CD4-positive, alpha-beta T cell (primary cell): ENCODE results near the gene AJUBA. TPM values are rescaled to one million over a fixed set of nuclear protein-coding genes. Genes with fewer than 3 reads are reported as not detected.
A peak's percentile ranks its signal among the peaks of the same experiment; 100 is the strongest.
"Not testable (repeated sequence)": the region's sequence is repeated elsewhere in the genome, so short reads cannot be mapped to it uniquely, and the experiment has no call there.

Experiments used
- ATAC-seq: fragments of 200-7000 bp; cut with Tn5 transposase; one replicate; pipeline ENCODE4 v1.10.0; 2022; ENCODE audit warnings: mild to moderate bottlenecking; ENCODE audit not compliant: poor library complexity
- CTCF ChIA-PET: fragments of 350-600 bp; sonication (Branson Sonifier 250); formaldehyde crosslinking; loops from one replicate; lab custom pipeline; 2021; ENCODE audit warnings: antibody characterized with exemption, inconsistent platforms; lab: Charles Lee
- POLR2A ChIA-PET: fragments of 350-600 bp; sonication (Branson Sonifier 250); formaldehyde crosslinking; loops from one replicate; lab custom pipeline; 2021; ENCODE audit warnings: antibody characterized with exemption, inconsistent platforms; lab: Charles Lee
- DNase-seq, 14 experiments: peaks; one replicate each; pipeline ENCODE4 v3.0.0-alpha.2; 2013 to 2020; ENCODE audit warnings: mixed read lengths in 2 of 14
- H3K27ac ChIP-seq, 2 donors: one replicate each; pipeline versions ENCODE4 v1.5.1 to v1.7.0; 2013; ENCODE audit warnings: low read length in 2 of 2, low read depth in 1 of 2, mild to moderate bottlenecking in 1 of 2
- H3K27me3 ChIP-seq, 2 experiments: 1 replicate in 1 of 2; 2 replicates in 1 of 2; pipeline versions ENCODE4 v1.6.1 to v1.7.0; 2013; ENCODE audit warnings: low read length in 2 of 2, control low read depth in 1 of 2, mild to moderate bottlenecking in 1 of 2, moderate library complexity in 1 of 2; ENCODE audit not compliant: insufficient read depth in 2 of 2, control insufficient read depth in 1 of 2
- H3K36me3 ChIP-seq: one replicate; pipeline ENCODE4 v1.6.1; 2013; ENCODE audit warnings: low read length, control low read depth; ENCODE audit not compliant: insufficient read depth
- H3K4me1 ChIP-seq: one replicate; pipeline ENCODE4 v1.6.1; 2013; ENCODE audit warnings: low read length, control low read depth; ENCODE audit not compliant: insufficient read depth
- H3K4me3 ChIP-seq: one replicate; pipeline ENCODE4 v1.5.1; 2013; ENCODE audit warnings: mild to moderate bottlenecking, low read length, moderate library complexity
- H3K9me3 ChIP-seq, 2 experiments: 1 replicate in 1 of 2; 2 replicates in 1 of 2; pipeline versions ENCODE4 v1.6.1 to v1.7.0; 2013; ENCODE audit warnings: low read length in 2 of 2, mild to moderate bottlenecking in 2 of 2, control low read depth in 1 of 2, moderate library complexity in 1 of 2; ENCODE audit not compliant: control insufficient read depth in 1 of 2, insufficient read depth in 1 of 2
- H3K27ac Mint-ChIP-seq: one replicate; pipeline ENCODE4 v1.8.0; 2020; ENCODE audit warnings: mixed read lengths
- H3K27me3 Mint-ChIP-seq: one replicate; pipeline ENCODE4 v1.8.0; 2021; ENCODE audit warnings: mixed read lengths
- H3K36me3 Mint-ChIP-seq: one replicate; pipeline ENCODE4 v1.8.0; 2021; ENCODE audit warnings: low read depth, mixed read lengths
- H3K4me1 Mint-ChIP-seq: one replicate; pipeline ENCODE4 v1.8.0; 2021; ENCODE audit warnings: low read depth, mixed read lengths
- H3K4me3 Mint-ChIP-seq: one replicate; pipeline ENCODE4 v1.8.0; 2020; ENCODE audit warnings: mild to moderate bottlenecking, mixed read lengths
- H3K9me3 Mint-ChIP-seq: one replicate; pipeline ENCODE4 v1.8.0; 2020; ENCODE audit warnings: mixed read lengths
- intact Hi-C, 2 experiments: fragments of 100-400 bp; cut with DNase I in 1 of 2; cut with micrococcal nuclease in 1 of 2; formaldehyde crosslinking; loops; one replicate each; pipeline versions ENCODE4 v1.15.1 to v1.9.0; 2023 to 2025; cut with DNase I, micrococcal nuclease
- total RNA-seq, 174 experiments: library from RNA in 2 of 174; stranded (reverse) in 2 of 174; gene quantifications; one replicate each; pipeline ENCODE4 v1.2.3 and lab custom pipeline; 2021 to 2026
- TF ChIP-seq, protein P1 (sequence below): fragments of 200-600 bp; IDR thresholded peaks from one replicate; pipeline ENCODE4 v1.8.0; 2022; ENCODE audit warnings: antibody characterized with exemption, mild to moderate bottlenecking

AJUBA gene
- total RNA-seq, 2 experiments from 2014 or later, result 0.67 to 1.1 TPM

DNA sequence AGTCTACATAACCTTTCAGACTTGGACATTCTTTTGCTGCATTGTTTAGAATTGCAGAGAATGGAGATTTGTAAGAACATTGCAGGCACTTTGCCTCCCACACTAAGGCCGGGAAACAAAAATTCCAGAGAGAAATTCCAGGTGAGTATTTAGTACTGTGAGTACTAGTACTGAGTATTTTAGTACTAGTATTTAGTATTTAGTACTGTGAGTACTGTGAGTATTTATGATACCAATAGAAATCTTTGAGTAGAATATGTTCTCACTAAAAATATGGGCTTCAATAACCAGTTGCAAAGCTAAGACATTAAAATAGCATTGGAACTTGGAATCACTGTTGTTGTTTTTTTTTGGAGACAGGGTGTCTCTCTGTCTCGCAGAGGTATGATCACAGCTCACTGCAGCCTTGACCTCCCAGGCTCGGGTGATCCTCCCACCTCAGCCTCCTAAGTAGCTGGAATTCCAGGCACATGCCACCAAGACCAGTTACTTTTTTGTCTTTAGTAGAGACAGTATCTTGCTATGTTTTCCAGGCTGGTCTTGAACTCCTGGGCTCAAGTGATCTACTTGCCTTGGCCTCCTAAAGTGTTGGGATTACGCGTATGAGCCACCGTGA lies 20.2 kb downstream of the AJUBA start:
- peaks cover 9% of the 10 kb centered on the region for H3K4me1 ChIP-seq
- no peak overlapping the region for H3K4me3 ChIP-seq
- ChIA-PET CTCF (interaction anchor here (1.0 to 1.1 kb wide), 2 partner anchors 24 to 32 kb away, joined by 3 read pairs; no protein-coding TSS in a partner anchor), POLR2A (interaction anchor here (0.8 to 1.2 kb wide), 2 partner anchors 45 to 79 kb away, joined by 3 to 4 read pairs; partner anchors contain the start of gene REM2)
- H3K27me3 ChIP-seq, result no peaks in the 10 kb centered on the region
- H3K36me3 ChIP-seq, result no peaks in the 10 kb centered on the region
- intact Hi-C loops, result no loop called here
- H3K4me3 Mint-ChIP-seq, result no peak overlapping the region
- no peak overlapping the region for H3K27ac Mint-ChIP-seq
- DNase-seq (no peak), ATAC-seq (no peak)
- H3K36me3 Mint-ChIP-seq, result no peaks in the 10 kb centered on the region
- H3K9me3 Mint-ChIP-seq, result no peaks in the 10 kb centered on the region
- TF ChIP-seq, protein P1, sequence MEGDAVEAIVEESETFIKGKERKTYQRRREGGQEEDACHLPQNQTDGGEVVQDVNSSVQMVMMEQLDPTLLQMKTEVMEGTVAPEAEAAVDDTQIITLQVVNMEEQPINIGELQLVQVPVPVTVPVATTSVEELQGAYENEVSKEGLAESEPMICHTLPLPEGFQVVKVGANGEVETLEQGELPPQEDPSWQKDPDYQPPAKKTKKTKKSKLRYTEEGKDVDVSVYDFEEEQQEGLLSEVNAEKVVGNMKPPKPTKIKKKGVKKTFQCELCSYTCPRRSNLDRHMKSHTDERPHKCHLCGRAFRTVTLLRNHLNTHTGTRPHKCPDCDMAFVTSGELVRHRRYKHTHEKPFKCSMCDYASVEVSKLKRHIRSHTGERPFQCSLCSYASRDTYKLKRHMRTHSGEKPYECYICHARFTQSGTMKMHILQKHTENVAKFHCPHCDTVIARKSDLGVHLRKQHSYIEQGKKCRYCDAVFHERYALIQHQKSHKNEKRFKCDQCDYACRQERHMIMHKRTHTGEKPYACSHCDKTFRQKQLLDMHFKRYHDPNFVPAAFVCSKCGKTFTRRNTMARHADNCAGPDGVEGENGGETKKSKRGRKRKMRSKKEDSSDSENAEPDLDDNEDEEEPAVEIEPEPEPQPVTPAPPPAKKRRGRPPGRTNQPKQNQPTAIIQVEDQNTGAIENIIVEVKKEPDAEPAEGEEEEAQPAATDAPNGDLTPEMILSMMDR, result no peak
- no peaks in the 10 kb centered on the region for H3K9me3 ChIP-seq
- H3K4me1 Mint-ChIP-seq, result no peaks in the 10 kb centered on the region
- no peaks in the 10 kb centered on the region for H3K27me3 Mint-ChIP-seq
- no peak overlapping the region for H3K27ac ChIP-seq

DNA sequence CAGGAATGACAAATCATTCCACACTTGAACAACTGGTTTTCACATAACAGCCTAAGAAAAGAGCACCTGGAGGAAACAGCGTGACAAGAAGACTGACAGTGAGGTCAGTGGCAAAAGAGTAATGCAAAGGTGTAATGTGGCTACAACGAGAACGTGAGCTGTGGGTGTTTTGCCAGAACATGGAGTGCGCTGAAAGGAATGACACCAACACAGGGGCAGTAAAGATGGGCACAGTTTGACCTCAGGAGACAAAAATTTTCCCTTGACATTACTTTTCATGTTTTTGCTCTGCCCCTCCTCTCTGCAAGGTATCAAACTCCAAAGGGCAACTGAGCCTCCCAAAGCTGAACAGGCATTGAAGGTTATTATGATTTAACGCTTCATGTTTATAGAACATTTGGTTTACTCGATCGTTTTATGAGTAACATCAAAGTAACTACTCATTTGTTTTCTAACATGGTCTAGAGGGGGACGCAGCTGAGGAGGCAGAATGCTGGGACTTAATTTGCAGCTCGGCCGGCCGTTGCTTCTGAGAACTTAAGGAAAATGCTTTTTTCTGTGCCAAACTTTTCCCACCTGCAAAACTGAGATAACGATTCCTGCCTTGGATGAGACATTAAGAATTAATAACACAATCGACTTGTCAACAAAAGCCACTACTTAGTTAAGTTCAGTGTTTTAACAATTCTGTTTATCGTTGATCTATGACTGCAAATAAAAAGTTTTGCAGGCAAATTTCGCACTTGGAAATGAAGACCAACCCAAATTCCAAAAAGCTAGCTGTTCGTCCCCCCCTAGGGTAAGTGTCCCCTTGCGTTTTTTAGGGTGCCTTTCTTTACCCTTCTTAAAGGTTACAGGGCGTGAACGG lies 26.4 kb downstream of the AJUBA start:
- ChIA-PET CTCF (interaction anchor here (0.8 to 4.0 kb wide), 7 partner anchors 13 to 113 kb away, joined by 3 to 15 read pairs (median 4); partner anchors contain the start of gene PRMT5), POLR2A (interaction anchor here (0.7 to 4.2 kb wide), 15 partner anchors 9 to 366 kb away, joined by 3 to 42 read pairs (median 5); partner anchors contain the start of genes ACIN1, AJUBA, C14orf119 and DAD1)
- Histone ChIP-seq H3K36me3 (peaks cover 6% of the 10 kb centered on the region), H3K27me3 (no peaks in the 10 kb centered on the region), H3K4me3 (peak overlapping the region; percentile 89), H3K9me3 (no peaks in the 10 kb centered on the region), H3K4me1 (peaks cover 21% of the 10 kb centered on the region), H3K27ac (peak overlapping the region; percentile 63 to 83)
- H3K9me3 Mint-ChIP-seq, result no peaks in the 10 kb centered on the region
- peaks cover 18% of the 10 kb centered on the region for H3K4me1 Mint-ChIP-seq
- peak overlapping the region; percentile 83 for H3K27ac Mint-ChIP-seq
- no peaks in the 10 kb centered on the region for H3K27me3 Mint-ChIP-seq
- DNase-seq, result no peak
- H3K36me3 Mint-ChIP-seq, result peaks cover 26% of the 10 kb centered on the region
- peak overlapping the region; percentile 92 for H3K4me3 Mint-ChIP-seq
- no peak for ATAC-seq
- TF ChIP-seq, protein P1, result no peak
- intact Hi-C loops, result loop anchor here (2.0 to 5.0 kb wide), 2 partner anchors 25 to 346 kb away; partner anchors contain the start of gene PPP1R3E (in 1 of the 2)

DNA sequence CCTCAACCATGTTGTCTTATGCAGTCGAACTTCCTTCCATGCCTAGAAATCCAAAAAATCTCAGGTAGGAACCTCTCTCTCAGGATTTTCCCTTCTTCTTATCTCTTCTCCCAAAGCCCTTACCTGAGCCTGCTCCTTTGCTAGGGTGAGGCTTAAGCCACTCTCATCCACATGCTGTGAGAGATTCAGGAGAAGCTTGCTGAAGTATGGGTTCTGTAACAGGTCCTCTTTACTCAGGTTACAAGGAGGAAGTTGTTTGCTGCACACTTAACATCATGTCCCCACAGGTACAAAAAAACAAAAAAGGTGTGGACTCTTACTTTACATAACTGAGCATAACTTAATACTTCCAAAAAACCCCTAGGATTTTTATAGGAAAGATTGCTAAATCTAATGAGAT lies 29.9 kb downstream of the AJUBA start:
- H3K27me3 ChIP-seq, result no peaks in the 10 kb centered on the region
- peaks cover 15% of the 10 kb centered on the region for H3K36me3 ChIP-seq
- DNase-seq (no peak), ATAC-seq (no peak)
- Mint-ChIP-seq H3K27me3 (no peaks in the 10 kb centered on the region), H3K4me3 (no peak overlapping the region), H3K9me3 (no peaks in the 10 kb centered on the region), H3K4me1 (peaks cover 18% of the 10 kb centered on the region), H3K36me3 (peaks cover 43% of the 10 kb centered on the region), H3K27ac (no peak overlapping the region)
- CTCF ChIA-PET, result no interaction called here
- TF ChIP-seq, protein P1, result no peak
- H3K4me1 ChIP-seq, result peaks cover 15% of the 10 kb centered on the region
- intact Hi-C loops, result no loop called here
- no peak overlapping the region for H3K4me3 ChIP-seq
- no peaks in the 10 kb centered on the region for H3K9me3 ChIP-seq
- no peak overlapping the region for H3K27ac ChIP-seq
- POLR2A ChIA-PET, result no interaction called here

DNA sequence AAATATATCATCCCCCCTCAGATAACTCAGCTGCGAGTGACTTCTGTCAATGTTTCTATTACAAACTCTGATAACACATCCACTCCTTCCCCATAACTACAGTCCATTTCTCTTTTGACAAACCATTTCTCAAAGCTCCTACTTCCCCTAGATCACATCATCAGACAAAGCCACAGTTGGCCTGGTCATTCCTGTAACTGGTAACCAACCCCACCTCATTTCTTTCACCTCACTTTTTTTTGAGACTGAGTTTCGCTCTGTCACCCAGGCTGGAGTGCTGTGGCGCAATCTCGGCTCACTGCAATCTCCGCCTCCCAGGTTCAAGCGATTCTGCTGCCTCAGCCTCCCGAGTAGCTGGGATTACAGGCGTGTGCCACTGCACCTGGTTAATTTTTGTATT lies 30.6 kb downstream of the AJUBA start:
- H3K4me1 Mint-ChIP-seq, result peaks cover 17% of the 10 kb centered on the region
- intact Hi-C loops, H3K9me3 Mint-ChIP-seq, ATAC-seq, H3K4me3 ChIP-seq, H3K9me3 ChIP-seq, DNase-seq, H3K27me3 Mint-ChIP-seq, H3K27me3 ChIP-seq, H3K27ac ChIP-seq, H3K27ac Mint-ChIP-seq, H3K4me3 Mint-ChIP-seq: not testable (repeated sequence)
- peaks cover 21% of the 10 kb centered on the region for H3K36me3 ChIP-seq
- CTCF ChIA-PET, result interaction anchor here (1.1 kb wide), 1 partner anchor 22 kb away, joined by 3 read pairs; no protein-coding TSS in a partner anchor
- peaks cover 49% of the 10 kb centered on the region for H3K36me3 Mint-ChIP-seq
- POLR2A ChIA-PET, result interaction anchor here (0.7 kb wide), 1 partner anchor 22 kb away, joined by 3 read pairs; the partner anchor contains the start of gene PRMT5
- H3K4me1 ChIP-seq, result peaks cover 11% of the 10 kb centered on the region
